Cardiac fibroblast (primary cell): Measurements from ENCODE around the gene DTYMK.

ENCODE experiments used
- DNase-seq, 2 donors: peaks; one replicate each; pipeline versions ENCODE4 v3.0.0 to v3.0.0-alpha.2; 2010; ENCODE audit warnings: low read depth in 2 of 2
- H3K4me3 ChIP-seq, 2 donors: replicated peaks in 1 of 2; 1 replicate in 1 of 2; 2 replicates in 1 of 2; pipeline ENCODE4 v1.5.1; 2011; ENCODE audit warnings: low read depth in 2 of 2, low read length in 2 of 2, mild to moderate bottlenecking in 2 of 2, moderate library complexity in 1 of 2
- TF ChIP-seq, protein P1 (sequence below): IDR thresholded peaks from one replicate; pipeline ENCODE4 v1.5.1; 2011; ENCODE audit warnings: low read depth, mild to moderate bottlenecking, low read length, inconsistent platforms

DTYMK gene

DNA sequence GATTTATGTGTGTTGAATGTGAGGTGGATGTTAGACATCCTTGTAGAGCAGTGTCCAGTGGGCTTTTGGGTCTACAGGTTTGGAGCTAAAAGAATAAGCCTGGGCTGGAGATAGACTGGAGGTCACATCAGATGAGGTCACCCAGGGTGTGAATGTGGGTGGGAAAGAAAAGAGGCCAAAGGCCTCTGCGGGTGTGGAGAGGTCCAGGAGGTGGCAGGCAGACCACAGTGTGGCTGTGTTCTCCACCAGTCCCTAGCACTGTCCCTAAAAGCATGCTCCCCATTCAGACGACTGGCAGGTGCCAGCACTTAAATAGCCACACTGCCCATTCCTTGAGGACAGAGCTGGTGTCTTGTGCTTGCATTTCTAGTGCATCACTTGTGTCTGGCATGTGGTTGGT is 45.0 kb downstream of the DTYMK start:
- no peak overlapping the region for H3K4me3 ChIP-seq
- TF ChIP-seq, protein P1, sequence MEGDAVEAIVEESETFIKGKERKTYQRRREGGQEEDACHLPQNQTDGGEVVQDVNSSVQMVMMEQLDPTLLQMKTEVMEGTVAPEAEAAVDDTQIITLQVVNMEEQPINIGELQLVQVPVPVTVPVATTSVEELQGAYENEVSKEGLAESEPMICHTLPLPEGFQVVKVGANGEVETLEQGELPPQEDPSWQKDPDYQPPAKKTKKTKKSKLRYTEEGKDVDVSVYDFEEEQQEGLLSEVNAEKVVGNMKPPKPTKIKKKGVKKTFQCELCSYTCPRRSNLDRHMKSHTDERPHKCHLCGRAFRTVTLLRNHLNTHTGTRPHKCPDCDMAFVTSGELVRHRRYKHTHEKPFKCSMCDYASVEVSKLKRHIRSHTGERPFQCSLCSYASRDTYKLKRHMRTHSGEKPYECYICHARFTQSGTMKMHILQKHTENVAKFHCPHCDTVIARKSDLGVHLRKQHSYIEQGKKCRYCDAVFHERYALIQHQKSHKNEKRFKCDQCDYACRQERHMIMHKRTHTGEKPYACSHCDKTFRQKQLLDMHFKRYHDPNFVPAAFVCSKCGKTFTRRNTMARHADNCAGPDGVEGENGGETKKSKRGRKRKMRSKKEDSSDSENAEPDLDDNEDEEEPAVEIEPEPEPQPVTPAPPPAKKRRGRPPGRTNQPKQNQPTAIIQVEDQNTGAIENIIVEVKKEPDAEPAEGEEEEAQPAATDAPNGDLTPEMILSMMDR: no peak
- DNase-seq: no peak

DNA sequence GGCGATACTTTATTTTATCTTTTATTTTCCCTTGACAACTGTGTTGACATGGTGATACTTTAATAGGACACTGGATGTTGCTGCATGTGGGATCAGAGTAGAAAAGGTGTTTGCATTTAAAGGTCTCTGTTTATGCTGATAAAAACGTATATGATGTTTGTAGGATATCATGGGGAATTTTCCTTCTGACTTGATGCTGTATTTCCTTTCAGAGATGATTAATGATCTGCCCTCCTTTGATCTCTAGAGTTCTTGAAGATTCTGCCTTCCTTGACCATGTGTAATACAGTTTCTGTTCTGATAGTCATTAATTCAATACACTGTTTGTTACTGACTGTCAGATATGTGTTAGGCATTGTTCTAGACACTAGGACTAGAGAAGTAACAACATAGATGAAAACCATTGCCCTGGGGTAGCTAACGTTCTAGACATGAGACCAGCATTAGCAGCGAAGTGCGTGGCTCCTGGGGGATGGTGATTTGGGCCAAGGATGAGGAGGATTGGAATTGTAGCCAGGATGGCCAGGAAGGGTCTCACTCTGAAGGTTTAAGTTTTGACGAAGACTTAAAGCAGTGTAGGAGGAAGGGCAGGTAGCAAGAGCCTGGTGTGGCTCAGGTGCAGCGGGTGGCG is 46.3 kb downstream of the DTYMK start:
- TF ChIP-seq, protein P1: no peak
- DNase-seq: no peak
- no peak overlapping the region for H3K4me3 ChIP-seq

DNA sequence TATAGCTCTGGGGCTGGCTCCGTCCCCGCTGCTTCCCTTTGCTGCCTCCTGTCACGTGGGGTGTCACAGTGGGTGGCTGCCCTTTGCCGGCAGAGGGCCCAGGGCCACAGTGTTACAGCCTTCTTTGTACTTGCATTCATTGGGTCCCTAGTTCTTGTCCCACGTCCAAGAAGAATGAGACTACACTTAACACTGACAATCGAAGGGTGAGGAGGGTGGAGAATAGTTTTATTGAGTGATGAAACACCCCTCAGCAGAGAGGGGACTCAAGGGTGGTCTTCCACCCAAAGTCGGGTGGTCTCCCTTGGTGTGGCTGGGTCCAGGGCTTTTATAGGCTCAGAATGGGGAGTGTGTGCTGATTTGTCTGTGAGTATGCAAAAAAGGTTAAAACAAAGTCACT is 47.2 kb downstream of the DTYMK start:
- TF ChIP-seq, protein P1: no peak
- DNase-seq: no peak
- no peak overlapping the region for H3K4me3 ChIP-seq

DNA sequence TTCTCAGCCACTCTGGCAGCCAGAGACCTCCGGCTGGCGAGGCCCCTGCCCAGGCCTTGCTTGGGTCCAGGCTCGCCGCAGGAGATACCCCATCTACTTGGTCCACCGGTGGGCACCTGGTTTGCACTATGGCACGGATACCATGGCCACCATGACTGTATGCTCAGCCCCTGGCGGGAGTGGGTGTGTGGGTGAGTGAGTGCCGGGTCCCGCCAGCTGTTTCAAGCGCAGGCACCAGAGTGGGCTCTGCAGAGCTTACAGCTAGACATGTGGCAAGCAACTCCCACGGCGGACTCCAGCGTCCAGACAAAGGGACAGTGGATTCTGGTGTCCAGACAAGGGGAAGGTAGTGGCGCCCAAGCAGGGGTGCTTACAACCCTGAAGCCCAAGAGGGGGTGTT is 47.7 kb downstream of the DTYMK start:
- TF ChIP-seq, protein P1: no peak
- no peak for DNase-seq
- H3K4me3 ChIP-seq: peak overlapping the region in 1 of 2 donors; percentile 17

DNA sequence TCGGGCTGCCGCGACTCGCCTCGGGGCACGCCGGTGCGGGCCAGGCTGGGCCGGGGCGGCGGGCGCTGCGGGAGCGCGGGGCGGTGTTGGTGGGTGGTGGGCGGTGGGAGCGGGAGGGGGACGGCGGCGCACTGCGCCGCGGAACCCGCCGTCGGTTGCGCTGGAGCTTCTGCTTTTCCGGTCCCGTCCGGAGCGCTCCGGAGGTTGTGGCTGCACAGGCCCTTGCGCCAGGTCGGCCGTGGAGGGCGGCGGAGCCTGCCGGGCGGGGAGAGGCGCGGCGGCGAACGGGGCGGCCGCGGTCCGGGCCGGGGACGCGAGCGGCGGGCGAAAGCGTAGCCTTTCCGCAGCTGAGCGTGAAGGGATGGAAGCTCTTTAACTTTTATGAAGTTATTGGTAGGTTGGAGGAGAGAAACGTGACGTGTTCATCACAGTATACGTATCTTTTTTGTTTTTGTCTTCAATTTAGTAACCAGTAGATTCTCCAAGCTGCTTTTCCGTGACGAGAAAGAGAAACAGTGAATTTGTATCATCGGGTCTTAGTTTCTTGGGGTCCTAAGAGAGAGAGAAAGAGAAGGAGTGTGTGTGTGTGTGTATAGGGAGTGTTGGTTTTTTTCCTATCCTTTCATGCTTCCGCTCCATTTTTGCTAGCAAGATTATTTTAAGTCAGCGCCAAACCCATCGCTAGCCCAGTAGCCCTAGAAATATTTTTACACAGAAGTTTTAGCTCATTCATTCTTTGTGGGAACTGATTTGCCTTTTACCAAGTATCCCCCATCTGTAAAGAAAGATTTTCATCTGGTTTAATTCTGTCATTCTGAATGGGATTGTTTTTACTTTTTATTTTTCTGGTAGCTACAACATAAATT is 48.6 kb downstream of the DTYMK start:
- TF ChIP-seq, protein P1: no peak
- peak; percentile 22 to 39 for DNase-seq
- peak overlapping the region; percentile 77 to 87 for H3K4me3 ChIP-seq

DNA sequence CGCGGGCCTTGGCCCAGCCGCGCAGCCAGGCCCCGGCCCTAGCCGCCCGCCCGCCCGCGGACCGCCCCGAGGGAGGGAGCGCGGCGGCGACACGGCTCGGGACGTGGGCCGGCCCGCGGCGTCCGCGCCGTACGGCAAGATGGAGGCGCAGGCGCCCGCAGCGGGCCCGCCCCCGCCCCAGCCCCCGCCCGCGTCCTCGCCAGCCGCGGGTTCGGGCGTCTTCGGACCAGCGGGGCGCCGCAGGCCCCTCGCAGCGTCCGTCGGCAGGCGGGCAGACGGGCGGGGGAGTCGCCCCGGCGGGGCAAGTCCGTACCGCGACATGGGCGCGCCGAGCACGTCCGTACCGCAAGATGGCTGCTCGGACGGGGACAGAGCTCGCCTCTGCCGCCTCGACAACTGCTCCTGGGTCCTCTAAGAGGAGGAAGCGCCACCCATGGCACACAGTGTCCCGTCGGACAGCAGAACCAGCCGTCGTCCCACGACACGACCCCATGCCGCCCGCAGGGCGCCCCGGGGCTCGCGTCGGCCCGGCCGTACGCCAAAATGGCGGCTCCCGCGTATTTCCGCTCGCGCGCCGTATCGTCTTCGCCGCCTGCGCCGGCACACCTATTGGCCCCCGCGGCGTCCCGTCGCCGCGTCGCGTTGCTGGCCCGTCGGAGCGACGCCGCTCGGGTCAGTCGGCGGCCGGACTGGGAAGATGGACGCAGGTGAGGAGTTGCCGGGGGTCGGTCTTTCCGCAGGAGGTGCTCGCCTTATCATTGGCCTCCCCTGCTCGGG is 49.4 kb downstream of the DTYMK start, which contains the start of the genes ATG4B and THAP4:
ATG4B (plus strand) TSS at position 676 of the 777 bp plus-strand sequence; CDS start at position 698, 22 bp downstream.
THAP4 (minus strand) TSS at position 141 of the 777 bp plus-strand sequence. CDS start 141 bp downstream, outside the sequence.
- peak; percentile 87 to 90 for DNase-seq
- peak within 1 kb of the TSS; percentile 77 to 87 for H3K4me3 ChIP-seq
- TF ChIP-seq, protein P1: no peak
